Measurements from ENCODE around the gene TMEM123.

The TMEM123 gene

DNA sequence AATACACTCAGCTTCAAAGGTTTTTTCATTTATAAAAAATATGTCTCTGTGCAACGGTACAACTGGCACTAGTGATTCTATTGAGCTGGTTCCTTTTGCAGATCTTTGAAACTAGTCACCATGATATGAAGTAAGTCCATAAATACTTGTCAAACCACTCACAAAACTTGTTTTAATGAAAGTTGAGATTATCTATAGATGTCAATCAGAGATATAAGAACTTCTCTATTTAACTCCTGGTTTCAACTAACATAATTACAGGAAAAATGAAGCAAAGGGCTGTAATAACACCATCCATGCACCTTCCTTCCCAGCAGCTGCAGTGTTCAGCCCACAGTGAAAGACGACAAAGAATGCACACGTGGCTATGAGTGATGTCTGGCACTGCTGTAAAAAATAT lies 44.7 kb downstream of the TMEM123 start:
- ATAC-seq (ENCODE audit: low read depth) (no peak), DNase-seq (ENCODE audit: low spot score) (no peak)
- H3K9me3 ChIP-seq (ENCODE audit: severe bottlenecking), result no peaks in the 10 kb centered on the region
- H3K27me3 ChIP-seq (ENCODE audit: insufficient read depth, poor library complexity, severe bottlenecking), result no peaks in the 10 kb centered on the region
- TF ChIP-seq, protein P1, sequence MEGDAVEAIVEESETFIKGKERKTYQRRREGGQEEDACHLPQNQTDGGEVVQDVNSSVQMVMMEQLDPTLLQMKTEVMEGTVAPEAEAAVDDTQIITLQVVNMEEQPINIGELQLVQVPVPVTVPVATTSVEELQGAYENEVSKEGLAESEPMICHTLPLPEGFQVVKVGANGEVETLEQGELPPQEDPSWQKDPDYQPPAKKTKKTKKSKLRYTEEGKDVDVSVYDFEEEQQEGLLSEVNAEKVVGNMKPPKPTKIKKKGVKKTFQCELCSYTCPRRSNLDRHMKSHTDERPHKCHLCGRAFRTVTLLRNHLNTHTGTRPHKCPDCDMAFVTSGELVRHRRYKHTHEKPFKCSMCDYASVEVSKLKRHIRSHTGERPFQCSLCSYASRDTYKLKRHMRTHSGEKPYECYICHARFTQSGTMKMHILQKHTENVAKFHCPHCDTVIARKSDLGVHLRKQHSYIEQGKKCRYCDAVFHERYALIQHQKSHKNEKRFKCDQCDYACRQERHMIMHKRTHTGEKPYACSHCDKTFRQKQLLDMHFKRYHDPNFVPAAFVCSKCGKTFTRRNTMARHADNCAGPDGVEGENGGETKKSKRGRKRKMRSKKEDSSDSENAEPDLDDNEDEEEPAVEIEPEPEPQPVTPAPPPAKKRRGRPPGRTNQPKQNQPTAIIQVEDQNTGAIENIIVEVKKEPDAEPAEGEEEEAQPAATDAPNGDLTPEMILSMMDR (IDR thresholded peaks at IDR 0.05; ENCODE audit: poor library complexity, severe bottlenecking), result no peak
- H3K4me3 ChIP-seq (ENCODE audit: severe bottlenecking), result no peak overlapping the region
- peaks cover 5% of the 10 kb centered on the region for H3K4me1 ChIP-seq (ENCODE audit: insufficient read depth, poor library complexity, severe bottlenecking)
- no peak overlapping the region for H3K27ac ChIP-seq (ENCODE audit: poor library complexity, severe bottlenecking)
- peaks cover 27% of the 10 kb centered on the region for H3K36me3 ChIP-seq (ENCODE audit: low read depth)

DNA sequence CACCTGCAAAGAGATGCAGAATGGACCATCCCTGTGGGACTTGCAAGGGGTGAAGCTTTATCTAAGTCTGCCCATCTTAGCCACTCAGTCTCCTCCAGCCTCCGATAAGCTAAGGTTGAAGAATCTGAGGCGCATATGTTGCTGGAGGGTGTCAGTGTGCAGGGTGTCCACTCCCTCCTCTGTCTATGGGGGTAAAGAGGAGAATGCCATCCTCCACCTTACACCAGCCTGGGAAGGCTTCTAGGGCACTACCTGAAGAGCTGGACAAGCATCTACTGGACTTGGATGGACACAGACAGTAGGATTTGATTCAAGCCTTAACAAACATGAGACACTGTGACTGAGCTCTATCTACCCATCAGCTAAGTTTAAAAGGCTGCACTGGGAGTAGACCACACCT lies 46.5 kb downstream of the TMEM123 start:
- DNase-seq (ENCODE audit: low spot score) (no peak), ATAC-seq (ENCODE audit: low read depth) (no peak)
- H3K27ac ChIP-seq (ENCODE audit: poor library complexity, severe bottlenecking), result no peak overlapping the region
- no peaks in the 10 kb centered on the region for H3K9me3 ChIP-seq (ENCODE audit: severe bottlenecking)
- peaks cover 42% of the 10 kb centered on the region for H3K36me3 ChIP-seq (ENCODE audit: low read depth)
- no peak overlapping the region for H3K4me3 ChIP-seq (ENCODE audit: severe bottlenecking)
- TF ChIP-seq, protein P1 (IDR thresholded peaks at IDR 0.05; ENCODE audit: poor library complexity, severe bottlenecking), result no peak
- no peaks in the 10 kb centered on the region for H3K4me1 ChIP-seq (ENCODE audit: insufficient read depth, poor library complexity, severe bottlenecking)
- no peaks in the 10 kb centered on the region for H3K27me3 ChIP-seq (ENCODE audit: insufficient read depth, poor library complexity, severe bottlenecking)

DNA sequence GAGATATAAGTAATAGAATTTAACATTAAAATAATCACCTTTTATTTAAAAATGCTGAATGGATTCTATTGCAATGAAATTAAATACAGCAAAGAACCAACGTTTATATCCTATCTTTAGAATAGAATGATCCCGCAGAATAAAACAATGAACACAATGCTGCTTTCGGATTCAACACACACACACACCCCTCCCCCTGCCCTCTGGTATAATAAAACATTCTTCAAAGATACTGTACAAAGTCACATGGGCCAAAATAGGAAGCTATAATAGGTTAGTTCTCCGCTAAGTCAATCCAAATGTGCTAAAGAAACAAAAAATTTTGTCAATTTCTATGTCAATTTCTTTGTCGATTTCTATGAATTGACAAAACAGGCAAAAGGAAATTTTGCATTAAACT lies 47.1 kb downstream of the TMEM123 start:
- no peak for DNase-seq (ENCODE audit: low spot score)
- Histone ChIP-seq H3K27ac (ENCODE audit: poor library complexity, severe bottlenecking) (no peak overlapping the region), H3K4me1 (ENCODE audit: insufficient read depth, poor library complexity, severe bottlenecking) (no peaks in the 10 kb centered on the region), H3K27me3 (ENCODE audit: insufficient read depth, poor library complexity, severe bottlenecking) (no peaks in the 10 kb centered on the region), H3K4me3 (ENCODE audit: severe bottlenecking) (no peak overlapping the region), H3K9me3 (ENCODE audit: severe bottlenecking) (no peaks in the 10 kb centered on the region), H3K36me3 (ENCODE audit: low read depth) (peaks cover 48% of the 10 kb centered on the region)
- TF ChIP-seq, protein P1 (IDR thresholded peaks at IDR 0.05; ENCODE audit: poor library complexity, severe bottlenecking), result no peak
- ATAC-seq (ENCODE audit: low read depth), result no peak

DNA sequence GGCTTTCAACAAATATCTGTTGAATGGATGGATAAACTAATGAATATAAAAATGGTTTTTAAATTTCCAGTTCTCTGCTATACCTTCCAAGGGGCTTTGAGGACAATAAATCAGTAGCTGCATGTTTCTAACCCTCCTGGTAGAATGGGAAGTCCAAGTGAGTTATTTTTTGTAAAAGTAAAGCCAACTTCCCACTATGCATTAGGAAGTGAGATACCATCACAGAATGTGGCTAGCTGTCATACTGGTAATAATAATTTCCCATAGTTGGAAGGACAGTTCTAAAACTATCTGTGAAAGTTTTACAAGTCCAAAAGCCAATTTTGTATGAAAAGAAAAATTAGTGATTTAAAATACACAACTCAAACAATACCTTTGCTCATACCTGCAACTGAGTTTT lies 50.0 kb downstream of the TMEM123 start:
- no peak overlapping the region for H3K27ac ChIP-seq (ENCODE audit: poor library complexity, severe bottlenecking)

DNA sequence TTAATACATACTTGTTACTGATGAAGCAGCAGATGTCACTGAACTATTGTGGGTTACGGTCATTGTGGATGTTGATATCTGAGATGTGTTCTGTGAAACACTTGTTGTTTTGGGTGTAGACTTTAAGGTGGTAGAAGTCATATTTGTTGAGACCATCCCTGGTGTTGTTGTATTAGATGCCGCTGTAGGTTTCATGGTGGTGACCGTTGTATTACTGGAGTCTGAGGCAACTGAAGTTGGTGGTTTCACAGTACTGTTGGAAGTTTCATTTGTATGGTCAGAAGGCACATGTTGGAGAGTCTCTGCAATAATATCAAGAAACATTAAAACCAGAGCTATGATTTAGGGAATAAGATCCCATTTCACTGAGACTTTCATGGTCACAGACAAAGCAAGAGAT lies 50.7 kb downstream of the TMEM123 start:
- ATAC-seq (ENCODE audit: low read depth) (no peak), DNase-seq (ENCODE audit: low spot score) (no peak)
- peaks cover 79% of the 10 kb centered on the region for H3K36me3 ChIP-seq (ENCODE audit: low read depth)
- TF ChIP-seq, protein P1 (IDR thresholded peaks at IDR 0.05; ENCODE audit: poor library complexity, severe bottlenecking), result no peak
- H3K4me1 ChIP-seq (ENCODE audit: insufficient read depth, poor library complexity, severe bottlenecking), result no peaks in the 10 kb centered on the region
- H3K27me3 ChIP-seq (ENCODE audit: insufficient read depth, poor library complexity, severe bottlenecking), result no peaks in the 10 kb centered on the region
- no peak overlapping the region for H3K27ac ChIP-seq (ENCODE audit: poor library complexity, severe bottlenecking)
- H3K4me3 ChIP-seq (ENCODE audit: severe bottlenecking), result no peak overlapping the region
- no peaks in the 10 kb centered on the region for H3K9me3 ChIP-seq (ENCODE audit: severe bottlenecking)

More for the DNA sequence above, 50.0 kb downstream of the TMEM123 start:
- TF ChIP-seq, protein P1 (IDR thresholded peaks at IDR 0.05; ENCODE audit: poor library complexity, severe bottlenecking), result no peak
- Histone ChIP-seq H3K4me1 (ENCODE audit: insufficient read depth, poor library complexity, severe bottlenecking) (no peaks in the 10 kb centered on the region), H3K27me3 (ENCODE audit: insufficient read depth, poor library complexity, severe bottlenecking) (no peaks in the 10 kb centered on the region), H3K36me3 (ENCODE audit: low read depth) (peaks cover 72% of the 10 kb centered on the region), H3K4me3 (ENCODE audit: severe bottlenecking) (no peak overlapping the region), H3K9me3 (ENCODE audit: severe bottlenecking) (no peaks in the 10 kb centered on the region)
- DNase-seq (ENCODE audit: low spot score) (no peak), ATAC-seq (ENCODE audit: low read depth) (no peak)

All from RWPE2 (cell line).